ENCODE results near the gene PGPEP1. TPM values are rescaled to one million over a fixed set of nuclear protein-coding genes. Genes with fewer than 3 reads are reported as not detected.
A peak's percentile ranks its signal among the peaks of the same experiment; 100 is the strongest.
"Not testable (repeated sequence)": the region's sequence is repeated elsewhere in the genome, so short reads cannot be mapped to it uniquely, and the experiment has no call there.

PGPEP1 gene
- total RNA-seq, 4 donors from 2014 or later = 15.0 to 50.3 (median 28.0) TPM

DNA sequence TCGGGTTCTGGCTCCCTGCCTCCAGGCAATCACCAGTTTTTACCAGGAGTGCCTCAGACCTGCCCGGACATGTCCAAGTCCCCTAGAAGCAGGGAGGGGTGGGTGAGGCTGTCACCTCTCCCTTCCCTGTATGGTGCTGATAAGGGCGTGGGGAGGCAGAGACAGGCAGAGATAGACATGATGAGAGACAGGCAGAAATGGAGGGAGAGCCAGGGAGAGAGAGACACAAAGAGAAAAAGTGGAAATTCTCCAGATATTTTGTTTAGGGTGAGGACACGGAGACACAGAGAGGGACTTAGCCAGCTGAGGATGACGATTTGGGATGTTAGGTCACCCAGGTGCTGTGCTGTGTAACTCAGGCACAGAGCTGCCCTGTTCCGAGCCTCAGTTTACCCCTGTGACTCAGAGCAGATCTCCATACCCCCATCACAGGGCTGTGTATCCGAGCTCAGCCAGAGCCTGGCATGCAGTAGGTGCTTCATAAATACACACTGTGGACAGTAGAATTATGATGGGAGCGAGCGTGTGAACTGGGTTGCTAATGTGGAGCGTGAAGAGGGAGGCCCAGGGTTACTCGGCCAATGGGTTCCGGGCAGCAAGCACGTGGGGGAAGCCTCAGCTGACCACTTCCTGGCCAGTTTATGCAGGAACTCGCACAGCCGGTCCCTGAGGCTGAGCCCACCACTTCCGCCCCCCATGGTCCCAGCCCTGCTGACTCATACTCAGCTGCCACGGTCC, 33.7 kb downstream of the PGPEP1 start:
- DNase-seq (ENCODE audit: extremely low spot score) = peak; percentile 99
- peak overlapping the region in 1 of 4 donors; percentile 6 for H3K4me3 ChIP-seq
- 38% methylated on average over 14 of the region's 17 CpGs for WGBS

GRCh38 chr19:18377026-18377425, 36.6 kb downstream of the PGPEP1 start:
- no peak for DNase-seq (ENCODE audit: extremely low spot score)
- intact Hi-C loops (cut with DNase I) = no loop called here
- H3K36me3 ChIP-seq = no peaks in the 10 kb centered on the region
- H3K4me3 ChIP-seq = no peak overlapping the region
- peak overlapping the region in 1 of 4 donors; percentile 11 for H3K27ac ChIP-seq (replicated peaks in 1 of 4)
- H3K27me3 ChIP-seq = peaks cover 0 to under 1% (median 0%) of the 10 kb centered on the region in 4 donors
- H3K9me3 ChIP-seq = no peaks in the 10 kb centered on the region
- no peak for TF ChIP-seq POLR2A (IDR thresholded peaks at IDR 0.05; ENCODE audit: low read depth)
- TF ChIP-seq POLR2AphosphoS5 (IDR thresholded peaks at IDR 0.05) = no peak
- TF ChIP-seq EP300 (IDR thresholded peaks at IDR 0.05) = no peak
- no peak for TF ChIP-seq CTCF (IDR thresholded peaks at IDR 0.05)
- peaks cover 26 to 43% (median 38%) of the 10 kb centered on the region in 4 donors for H3K4me1 ChIP-seq
- WGBS = 84% methylated on average over 6 of the region's 6 CpGs

More for the DNA sequence above, 33.7 kb downstream of the PGPEP1 start:
- H3K27ac ChIP-seq (replicated peaks in 1 of 4) = peak overlapping the region; percentile 60 to 77 (median 72)
- H3K9me3 ChIP-seq = no peaks in the 10 kb centered on the region
- peaks cover 17 to 27% (median 24%) of the 10 kb centered on the region in 4 donors for H3K4me1 ChIP-seq
- no peaks in the 10 kb centered on the region for H3K27me3 ChIP-seq
- intact Hi-C loops (cut with DNase I) = no loop called here
- TF ChIP-seq POLR2A (IDR thresholded peaks at IDR 0.05; ENCODE audit: low read depth) = no peak
- peak; percentile 65 to 85 for TF ChIP-seq POLR2AphosphoS5 (IDR thresholded peaks at IDR 0.05)
- H3K36me3 ChIP-seq = no peaks in the 10 kb centered on the region

- Histone ChIP-seq H3K27ac (replicated peaks in 1 of 4) (peak overlapping the region; percentile 70 to 75 (median 71)), H3K36me3 (no peaks in the 10 kb centered on the region), H3K4me3 (no peak overlapping the region), H3K4me1 (peaks cover 9 to 25% (median 18%) of the 10 kb centered on the region in 4 donors), H3K9me3 (no peaks in the 10 kb centered on the region), H3K27me3 (peaks cover 0 to 25% (median 0%) of the 10 kb centered on the region in 4 donors)
- TF ChIP-seq POLR2AphosphoS5 (IDR thresholded peaks at IDR 0.05) = peak; percentile 31 to 83
- no peak for TF ChIP-seq POLR2A (IDR thresholded peaks at IDR 0.05; ENCODE audit: low read depth)
- DNase-seq (ENCODE audit: extremely low spot score) = peak; percentile 97
- WGBS = 39% methylated on average over 21 of the region's 22 CpGs
- intact Hi-C loops (cut with DNase I) = no loop called here
Observed at GRCh38 chr19:18379803-18380747, 39.7 kb downstream of the PGPEP1 start.

DNA sequence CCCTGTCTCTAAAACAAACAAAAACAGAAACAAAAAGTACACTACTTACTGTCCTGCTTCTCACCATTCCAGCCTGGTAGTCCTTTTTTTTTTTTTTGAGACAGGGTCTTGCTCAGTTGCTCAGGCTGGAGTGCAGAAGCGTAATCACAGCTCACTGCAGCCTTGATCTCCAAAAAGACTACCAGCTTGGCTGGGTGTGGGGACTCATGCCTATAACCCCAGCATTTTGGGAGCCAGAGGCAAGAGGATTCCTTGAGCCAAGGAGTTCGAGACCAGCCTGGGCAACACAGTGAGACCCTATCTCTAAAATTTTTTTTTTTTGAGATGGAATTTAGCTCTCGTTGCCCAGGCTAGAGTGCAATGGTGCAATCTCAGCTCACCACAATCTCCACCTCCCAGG, 40.4 kb downstream of the PGPEP1 start:
- no peak for TF ChIP-seq CTCF (IDR thresholded peaks at IDR 0.05)
- no peak for TF ChIP-seq POLR2A (IDR thresholded peaks at IDR 0.05; ENCODE audit: low read depth)
- no peak for TF ChIP-seq POLR2AphosphoS5 (IDR thresholded peaks at IDR 0.05)
- TF ChIP-seq EP300 (IDR thresholded peaks at IDR 0.05) = no peak
- Histone ChIP-seq H3K36me3 (no peaks in the 10 kb centered on the region), H3K27me3 (peaks cover 0 to 28% (median 0%) of the 10 kb centered on the region in 4 donors), H3K27ac (replicated peaks in 1 of 4) (peak overlapping the region; percentile 70 to 75 (median 71)), H3K9me3 (no peaks in the 10 kb centered on the region), H3K4me1 (peaks cover 11 to 24% (median 18%) of the 10 kb centered on the region in 4 donors), H3K4me3 (no peak overlapping the region)
- intact Hi-C loops (cut with DNase I) = no loop called here
- no peak for DNase-seq (ENCODE audit: extremely low spot score)
- WGBS = 64% methylated on average over 3 of the region's 3 CpGs

DNA sequence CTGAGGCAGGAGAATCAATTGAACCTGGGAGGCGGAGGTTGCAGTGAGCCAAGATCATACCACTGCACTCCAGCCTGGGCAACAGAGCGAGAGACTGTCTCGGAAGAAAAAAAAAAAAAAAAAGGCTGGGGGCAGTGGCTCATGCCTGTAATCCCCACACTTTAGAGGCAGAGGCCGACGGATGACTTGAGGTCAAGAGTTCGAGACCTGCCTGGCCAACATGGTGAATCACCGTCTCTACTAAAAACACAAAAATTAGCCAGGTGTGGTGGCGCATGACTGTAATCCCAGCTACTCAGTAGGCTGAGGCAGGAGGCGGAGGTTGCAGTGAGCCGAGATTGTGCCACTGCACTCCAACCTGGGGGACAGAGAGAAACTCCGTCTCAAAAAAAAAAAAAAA, 43.2 kb downstream of the PGPEP1 start:
- H3K27ac ChIP-seq (replicated peaks in 1 of 4); H3K4me3 ChIP-seq; DNase-seq (ENCODE audit: extremely low spot score); intact Hi-C loops (cut with DNase I); H3K9me3 ChIP-seq; H3K36me3 ChIP-seq: not testable (repeated sequence)
- WGBS = 85% methylated on average over 11 of the region's 11 CpGs
- Histone ChIP-seq H3K27me3 (peaks cover 0 to 37% (median 0%) of the 10 kb centered on the region in 4 donors), H3K4me1 (peaks cover 18 to 43% (median 41%) of the 10 kb centered on the region in 4 donors)

DNA sequence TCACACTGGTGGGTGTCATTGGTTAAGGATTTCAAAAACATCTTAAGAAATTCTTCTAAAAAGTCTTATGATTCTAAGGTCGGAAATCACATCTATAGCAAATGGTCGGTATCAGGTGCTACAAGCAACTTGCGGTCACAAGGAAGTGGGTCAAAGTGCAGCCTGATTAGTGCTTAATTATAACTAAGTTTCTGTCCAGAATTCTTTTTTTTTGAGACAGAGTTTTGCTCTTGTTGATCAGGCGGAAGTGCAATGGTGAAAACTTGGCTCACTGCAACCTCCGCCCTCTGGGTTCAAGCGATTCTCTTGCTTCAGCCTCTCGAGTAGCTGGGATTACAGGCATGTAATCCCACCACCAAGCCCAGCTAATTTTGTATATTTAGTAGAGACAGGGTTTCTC, 44.4 kb downstream of the PGPEP1 start:
- Histone ChIP-seq H3K4me1 (peaks cover 20 to 44% (median 40%) of the 10 kb centered on the region in 4 donors), H3K9me3 (no peaks in the 10 kb centered on the region), H3K27ac (replicated peaks in 1 of 4) (no peak overlapping the region), H3K27me3 (peaks cover 0 to 37% (median 0%) of the 10 kb centered on the region in 4 donors), H3K4me3 (no peak overlapping the region), H3K36me3 (no peaks in the 10 kb centered on the region)
- TF ChIP-seq POLR2A (IDR thresholded peaks at IDR 0.05; ENCODE audit: low read depth) (no peak), CTCF (IDR thresholded peaks at IDR 0.05) (no peak), EP300 (IDR thresholded peaks at IDR 0.05) (no peak), POLR2AphosphoS5 (IDR thresholded peaks at IDR 0.05) (no peak)
- intact Hi-C loops (cut with DNase I) = no loop called here
- no peak for DNase-seq (ENCODE audit: extremely low spot score)
- 91% methylated on average over 7 of the region's 7 CpGs for WGBS

Data from esophagus muscularis mucosa (tissue), 4 donors.